DOHH2 (cell line): ENCODE results near the gene HABP2.

Experiments
- H3F3A ChIP-seq: fragments of 200-600 bp; sonication (generic), shearing (Covaris generic); 2 replicates; pipeline ENCODE4 v1.6.0; 2016; ENCODE audit warnings: antibody characterized with exemption, mild to moderate bottlenecking; ENCODE audit not compliant: control insufficient read depth, insufficient read depth
- H3K27ac ChIP-seq: fragments of 200-600 bp; sonication (generic); 2 replicates; pipeline ENCODE4 v1.5.1; 2014; ENCODE audit warnings: low read depth, mild to moderate bottlenecking, low read length, moderate library complexity
- H3K27me3 ChIP-seq: fragments of 200-600 bp; sonication (generic); 2 replicates; pipeline ENCODE4 v1.6.1; 2014; ENCODE audit warnings: mild to moderate bottlenecking, low read length, mixed read lengths; ENCODE audit not compliant: control insufficient read depth
- H3K36me3 ChIP-seq: fragments of 200-600 bp; sonication (generic); 2 replicates; pipeline ENCODE4 v1.6.1; 2014; ENCODE audit warnings: mild to moderate bottlenecking, low read length, moderate library complexity, mixed read lengths; ENCODE audit not compliant: control insufficient read depth
- H3K4me1 ChIP-seq: fragments of 200-600 bp; sonication (generic); 2 replicates; pipeline ENCODE4 v1.6.1; 2014; ENCODE audit warnings: mild to moderate bottlenecking, low read length, mixed read lengths; ENCODE audit not compliant: control insufficient read depth
- H3K4me2 ChIP-seq: fragments of 200-600 bp; sonication (generic); 2 replicates; pipeline ENCODE4 v1.6.0; 2014; ENCODE audit warnings: mild to moderate bottlenecking, low read length, moderate library complexity
- H3K4me3 ChIP-seq: fragments of 200-600 bp; sonication (generic); 2 replicates; pipeline ENCODE4 v1.5.1; 2014; ENCODE audit warnings: mild to moderate bottlenecking, low read length, mixed read lengths
- H3K79me2 ChIP-seq: fragments of 200-600 bp; sonication (generic); 2 replicates; pipeline ENCODE4 v1.6.1; 2014; ENCODE audit warnings: mild to moderate bottlenecking, low read length, mixed read lengths; ENCODE audit not compliant: control insufficient read depth
- H3K9me2 ChIP-seq: fragments of 200-600 bp; sonication (generic); replicated peaks from 2 replicates; pipeline ENCODE4 v1.6.1; 2014; ENCODE audit warnings: mild to moderate bottlenecking, low read length, mixed read lengths; ENCODE audit not compliant: control insufficient read depth
- H3K9me3 ChIP-seq: fragments of 200-600 bp; sonication (generic); 2 replicates; pipeline ENCODE4 v1.6.1; 2014; ENCODE audit warnings: antibody characterized with exemption, low read length, mixed read lengths; ENCODE audit not compliant: control insufficient read depth, insufficient read depth
- H4K20me1 ChIP-seq: fragments of 200-600 bp; sonication (generic); 2 replicates; pipeline ENCODE4 v1.6.0; 2014; ENCODE audit warnings: low read depth, mild to moderate bottlenecking, antibody characterized with exemption, low read length, moderate library complexity; ENCODE audit not compliant: control insufficient read depth, insufficient read depth
- EZH2phosphoT487 ChIP-seq: fragments of 200-600 bp; sonication (generic); IDR thresholded peaks from 2 replicates; pipeline ENCODE4 v1.6.1; 2017; ENCODE audit warnings: borderline replicate concordance, mild to moderate bottlenecking, antibody characterized with exemption, low read length, moderate library complexity, mixed read lengths
- TF ChIP-seq, protein P1 (sequence below): fragments of 200-600 bp; sonication (generic); IDR thresholded peaks from one replicate; pipeline ENCODE4 v1.5.1; 2014; ENCODE audit warnings: antibody characterized with exemption, mild to moderate bottlenecking, low read depth, low read length; ENCODE audit not compliant: poor library complexity, severe bottlenecking

Gene HABP2

DNA sequence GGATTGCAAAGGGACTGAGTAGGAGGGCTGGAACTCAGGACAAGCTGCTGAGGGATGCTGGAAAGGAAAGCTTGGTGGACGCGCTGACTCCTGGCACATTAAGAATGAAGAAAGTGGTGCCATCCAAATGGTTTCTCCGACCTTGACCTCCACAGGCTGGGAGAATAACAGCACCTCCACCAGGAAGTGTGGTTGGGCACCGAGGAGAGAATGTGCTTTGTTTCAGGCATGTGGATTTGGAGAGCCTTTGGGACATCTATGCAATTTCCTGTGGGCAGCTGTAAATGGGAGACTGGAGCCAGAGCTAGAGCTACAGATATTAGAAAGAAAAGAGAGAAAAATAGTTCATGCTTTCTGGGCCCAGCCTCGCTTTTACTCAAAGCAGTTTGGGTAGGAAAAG is 29.8 kb upstream of the HABP2 start:
- Histone ChIP-seq H3K4me3 (no peak overlapping the region), H3K27me3 (no peaks in the 10 kb centered on the region), H3K9me3 (no peaks in the 10 kb centered on the region), H3K79me2 (no peaks in the 10 kb centered on the region), H3K27ac (no peak overlapping the region), H4K20me1 (no peaks in the 10 kb centered on the region; the same call in 1 of the 2 replicates), H3K4me1 (no peaks in the 10 kb centered on the region), H3F3A (no peaks in the 10 kb centered on the region), H3K9me2 (no peaks in the 10 kb centered on the region), H3K4me2 (no peak overlapping the region), H3K36me3 (no peaks in the 10 kb centered on the region)
- no peak for TF ChIP-seq EZH2phosphoT487
- TF ChIP-seq, protein P1, sequence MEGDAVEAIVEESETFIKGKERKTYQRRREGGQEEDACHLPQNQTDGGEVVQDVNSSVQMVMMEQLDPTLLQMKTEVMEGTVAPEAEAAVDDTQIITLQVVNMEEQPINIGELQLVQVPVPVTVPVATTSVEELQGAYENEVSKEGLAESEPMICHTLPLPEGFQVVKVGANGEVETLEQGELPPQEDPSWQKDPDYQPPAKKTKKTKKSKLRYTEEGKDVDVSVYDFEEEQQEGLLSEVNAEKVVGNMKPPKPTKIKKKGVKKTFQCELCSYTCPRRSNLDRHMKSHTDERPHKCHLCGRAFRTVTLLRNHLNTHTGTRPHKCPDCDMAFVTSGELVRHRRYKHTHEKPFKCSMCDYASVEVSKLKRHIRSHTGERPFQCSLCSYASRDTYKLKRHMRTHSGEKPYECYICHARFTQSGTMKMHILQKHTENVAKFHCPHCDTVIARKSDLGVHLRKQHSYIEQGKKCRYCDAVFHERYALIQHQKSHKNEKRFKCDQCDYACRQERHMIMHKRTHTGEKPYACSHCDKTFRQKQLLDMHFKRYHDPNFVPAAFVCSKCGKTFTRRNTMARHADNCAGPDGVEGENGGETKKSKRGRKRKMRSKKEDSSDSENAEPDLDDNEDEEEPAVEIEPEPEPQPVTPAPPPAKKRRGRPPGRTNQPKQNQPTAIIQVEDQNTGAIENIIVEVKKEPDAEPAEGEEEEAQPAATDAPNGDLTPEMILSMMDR, result no peak

DNA sequence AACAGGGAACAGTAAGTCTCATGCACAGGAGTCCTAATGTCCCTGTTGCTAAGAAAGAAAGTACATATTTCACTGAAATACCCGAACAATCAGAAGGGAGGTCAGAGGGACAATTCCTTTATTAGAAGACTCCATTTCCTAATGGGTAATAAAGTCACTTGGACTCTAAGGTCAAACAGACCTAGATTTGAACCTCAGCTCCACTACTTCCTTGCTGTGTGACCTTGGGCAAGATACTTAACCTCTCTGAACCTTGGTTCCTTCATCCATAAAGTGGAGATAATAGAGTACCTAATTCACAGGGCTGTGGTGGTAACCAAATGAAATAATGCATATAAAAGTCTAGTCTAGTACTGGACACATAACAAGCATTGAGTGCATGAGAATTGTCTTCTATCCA is 29.2 kb upstream of the HABP2 start:
- H3K27me3 ChIP-seq, result no peaks in the 10 kb centered on the region
- H3K36me3 ChIP-seq, result no peaks in the 10 kb centered on the region
- no peaks in the 10 kb centered on the region for H3K4me1 ChIP-seq
- H3K79me2 ChIP-seq, result no peaks in the 10 kb centered on the region
- H3K4me3 ChIP-seq, result no peak overlapping the region
- no peaks in the 10 kb centered on the region for H3K9me3 ChIP-seq
- H3F3A ChIP-seq, result no peaks in the 10 kb centered on the region
- no peaks in the 10 kb centered on the region for H3K9me2 ChIP-seq
- TF ChIP-seq EZH2phosphoT487, result no peak
- TF ChIP-seq, protein P1, result no peak
- H4K20me1 ChIP-seq, result no peaks in the 10 kb centered on the region; the same call in 1 of the 2 replicates
- no peak overlapping the region for H3K4me2 ChIP-seq
- no peak overlapping the region for H3K27ac ChIP-seq

DNA sequence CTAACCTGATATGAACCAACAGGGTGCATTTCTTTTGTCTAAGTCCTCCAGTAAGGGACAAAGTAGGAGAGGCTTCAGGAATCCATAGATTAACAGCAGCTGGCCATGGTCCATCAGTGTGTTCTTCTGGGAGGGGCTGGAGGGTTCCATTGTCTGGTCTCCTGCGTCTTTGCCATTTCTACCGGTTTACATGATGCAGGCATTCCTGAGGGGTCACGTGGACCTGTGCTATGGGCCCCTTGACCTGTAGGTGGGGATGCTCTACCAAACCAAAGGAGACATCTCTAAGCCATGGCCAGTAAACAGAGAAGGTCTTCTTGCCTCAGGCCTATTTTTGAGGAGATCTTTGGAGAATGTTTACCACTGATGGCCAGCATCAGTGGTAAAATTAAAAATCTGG is 28.7 kb upstream of the HABP2 start:
- H3K27me3 ChIP-seq, result no peaks in the 10 kb centered on the region
- no peak overlapping the region for H3K27ac ChIP-seq
- H4K20me1 ChIP-seq, result no peaks in the 10 kb centered on the region; the same call in 1 of the 2 replicates
- H3K4me2 ChIP-seq, result no peak overlapping the region
- H3K79me2 ChIP-seq, result no peaks in the 10 kb centered on the region
- no peaks in the 10 kb centered on the region for H3K4me1 ChIP-seq
- H3K9me3 ChIP-seq, result no peaks in the 10 kb centered on the region
- no peak for TF ChIP-seq EZH2phosphoT487
- TF ChIP-seq, protein P1, result no peak
- no peaks in the 10 kb centered on the region for H3K36me3 ChIP-seq
- H3K9me2 ChIP-seq, result no peaks in the 10 kb centered on the region
- H3K4me3 ChIP-seq, result no peak overlapping the region
- H3F3A ChIP-seq, result no peaks in the 10 kb centered on the region
